ENCODE measurements around the gene GUCY2D. TPM values are rescaled to one million over a fixed set of nuclear protein-coding genes. Genes with fewer than 3 reads are reported as not detected.

The GUCY2D gene
- total RNA-seq, 1 donor: not detected

GRCh38 chr17:8066841-8067775, 64.7 kb downstream of the GUCY2D start:
- no peak overlapping the region for H3K4me3 ChIP-seq (ENCODE audit: low read depth, low read length)
- TF ChIP-seq, protein P1, sequence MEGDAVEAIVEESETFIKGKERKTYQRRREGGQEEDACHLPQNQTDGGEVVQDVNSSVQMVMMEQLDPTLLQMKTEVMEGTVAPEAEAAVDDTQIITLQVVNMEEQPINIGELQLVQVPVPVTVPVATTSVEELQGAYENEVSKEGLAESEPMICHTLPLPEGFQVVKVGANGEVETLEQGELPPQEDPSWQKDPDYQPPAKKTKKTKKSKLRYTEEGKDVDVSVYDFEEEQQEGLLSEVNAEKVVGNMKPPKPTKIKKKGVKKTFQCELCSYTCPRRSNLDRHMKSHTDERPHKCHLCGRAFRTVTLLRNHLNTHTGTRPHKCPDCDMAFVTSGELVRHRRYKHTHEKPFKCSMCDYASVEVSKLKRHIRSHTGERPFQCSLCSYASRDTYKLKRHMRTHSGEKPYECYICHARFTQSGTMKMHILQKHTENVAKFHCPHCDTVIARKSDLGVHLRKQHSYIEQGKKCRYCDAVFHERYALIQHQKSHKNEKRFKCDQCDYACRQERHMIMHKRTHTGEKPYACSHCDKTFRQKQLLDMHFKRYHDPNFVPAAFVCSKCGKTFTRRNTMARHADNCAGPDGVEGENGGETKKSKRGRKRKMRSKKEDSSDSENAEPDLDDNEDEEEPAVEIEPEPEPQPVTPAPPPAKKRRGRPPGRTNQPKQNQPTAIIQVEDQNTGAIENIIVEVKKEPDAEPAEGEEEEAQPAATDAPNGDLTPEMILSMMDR (IDR thresholded peaks at IDR 0.05; ENCODE audit: insufficient read depth, low read length): no peak
- DNase-seq (ENCODE audit: low read depth): no peak

DNA sequence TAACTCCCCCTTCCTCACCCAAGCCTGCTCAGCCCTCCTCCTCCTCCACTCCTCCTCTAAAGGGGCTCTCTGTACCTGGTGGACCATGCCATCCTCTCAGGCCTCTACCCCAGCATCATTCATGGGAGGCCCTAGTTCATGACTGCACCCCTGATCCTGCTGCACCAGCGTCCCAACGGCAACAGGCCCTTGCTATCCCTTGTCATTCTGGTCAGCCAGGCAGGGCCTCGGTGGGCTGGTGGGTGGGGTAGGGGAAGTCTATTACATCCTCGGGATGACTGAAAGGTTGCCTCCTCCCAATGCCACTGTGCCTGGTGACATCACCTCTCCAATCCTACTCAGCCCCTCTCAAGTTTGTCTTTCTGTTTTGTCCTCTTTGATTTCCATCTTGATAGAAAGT, 65.4 kb downstream of the GUCY2D start:
- H3K4me3 ChIP-seq (ENCODE audit: low read depth, low read length): no peak overlapping the region
- DNase-seq (ENCODE audit: low read depth): no peak

DNA sequence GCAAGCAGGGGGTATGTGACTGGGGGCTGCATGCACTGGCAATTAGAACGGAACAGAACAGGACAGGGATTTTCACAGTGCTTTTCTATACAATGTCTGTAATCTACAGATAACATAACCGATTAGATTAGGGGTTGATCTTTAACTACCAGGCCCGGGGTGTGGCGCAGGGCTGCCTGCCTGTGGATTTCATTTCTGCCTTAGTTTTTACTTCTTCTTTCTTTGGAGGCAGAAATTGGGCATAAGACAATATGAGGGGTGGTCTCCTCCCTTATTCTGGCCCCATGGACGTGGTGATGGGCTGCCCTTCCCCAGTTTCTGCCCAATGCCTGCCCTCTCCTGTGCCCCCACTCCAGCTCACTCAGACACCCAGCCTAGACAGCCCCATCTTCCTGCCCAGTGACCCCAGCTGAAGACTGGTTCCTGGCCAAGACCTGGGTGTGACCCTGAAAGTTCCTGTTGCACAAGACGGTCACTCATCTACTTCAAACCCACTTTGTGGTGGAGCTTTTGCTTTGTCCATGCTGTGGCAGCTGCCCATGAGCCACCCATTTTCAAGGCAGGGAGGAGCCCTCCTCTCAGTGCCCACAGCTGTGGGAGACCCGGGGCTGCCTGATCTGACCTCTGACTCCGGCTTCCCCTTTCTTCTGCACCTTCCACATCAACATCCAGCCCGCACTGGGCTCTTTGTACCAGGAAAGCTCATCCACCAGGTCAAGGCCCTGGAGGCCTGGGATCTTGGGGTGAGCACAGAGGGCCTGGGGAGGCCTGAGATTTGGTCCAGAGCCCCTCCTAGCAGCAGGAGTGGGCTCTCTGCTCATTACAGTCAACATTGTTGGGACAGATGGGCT, 66.5 kb downstream of the GUCY2D start:
- TF ChIP-seq, protein P1 (IDR thresholded peaks at IDR 0.05; ENCODE audit: insufficient read depth, low read length): no peak
- DNase-seq (ENCODE audit: low read depth): no peak
- H3K4me3 ChIP-seq (ENCODE audit: low read depth, low read length): no peak overlapping the region

More for the DNA sequence above, 65.4 kb downstream of the GUCY2D start:
- TF ChIP-seq, protein P1 (IDR thresholded peaks at IDR 0.05; ENCODE audit: insufficient read depth, low read length): no peak

DNA sequence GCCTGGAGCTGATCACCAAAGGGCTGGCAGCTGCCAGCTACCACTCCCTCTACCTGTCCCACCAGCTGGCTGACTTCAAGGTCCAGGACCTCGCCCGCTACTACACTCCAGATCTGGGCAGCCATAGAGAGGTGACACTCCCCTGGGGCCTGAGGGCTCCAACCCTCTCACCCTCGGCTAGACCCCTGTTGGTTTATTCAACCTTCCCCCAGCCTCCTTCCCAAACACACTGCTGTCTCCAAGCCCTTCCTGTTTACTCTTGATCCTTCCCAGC, 67.1 kb downstream of the GUCY2D start:
- TF ChIP-seq, protein P1 (IDR thresholded peaks at IDR 0.05; ENCODE audit: insufficient read depth, low read length): no peak
- no peak for DNase-seq (ENCODE audit: low read depth)
- no peak overlapping the region for H3K4me3 ChIP-seq (ENCODE audit: low read depth, low read length)

Other genes with a start within 250 kb of the GUCY2D start
- gene KDM6B, start 168.4 kb upstream of the GUCY2D start, total RNA-seq (ENCODE audit: low replicate concordance): 5.7 and 32.1 TPM in 2 replicates
- 0.18 TPM in 1 of 2 replicates, not detected in the other for gene TMEM88, start 147.5 kb upstream of the GUCY2D start, total RNA-seq (ENCODE audit: low replicate concordance)
- gene NAA38, start 145.1 kb upstream of the GUCY2D start, total RNA-seq (ENCODE audit: low replicate concordance): 39.1 and 41.1 TPM in 2 replicates
- 6.8 and 11.2 TPM in 2 replicates for gene CYB5D1, start 144.6 kb upstream of the GUCY2D start, total RNA-seq (ENCODE audit: low replicate concordance)
- gene CHD3, start 113.8 kb upstream of the GUCY2D start, total RNA-seq (ENCODE audit: low replicate concordance): 81.5 and 143 TPM in 2 replicates
- 2.8 and 27.4 TPM in 2 replicates for gene RNF227, start 86.3 kb upstream of the GUCY2D start, total RNA-seq (ENCODE audit: low replicate concordance)
- gene KCNAB3, start 72.8 kb upstream of the GUCY2D start, total RNA-seq (ENCODE audit: low replicate concordance): 1.3 TPM in 1 of 2 replicates, not detected in the other
- 15.3 and 48.8 TPM in 2 replicates for gene TRAPPC1, start 70.7 kb upstream of the GUCY2D start, total RNA-seq (ENCODE audit: low replicate concordance)
- 31.4 and 34.9 TPM in 2 replicates for gene CNTROB, start 70.4 kb upstream of the GUCY2D start, total RNA-seq (ENCODE audit: low replicate concordance)
- gene ALOX15B, start 36.4 kb downstream of the GUCY2D start, total RNA-seq (ENCODE audit: low replicate concordance): 0.57 TPM in 1 of 2 replicates, not detected in the other
- not detected in 2 replicates for gene ALOX12B, start 85.1 kb downstream of the GUCY2D start, total RNA-seq (ENCODE audit: low replicate concordance)
- 0.09 TPM in 1 of 2 replicates, not detected in the other for gene ALOXE3, start 115.9 kb downstream of the GUCY2D start, total RNA-seq (ENCODE audit: low replicate concordance)
- gene HES7, start 121.5 kb downstream of the GUCY2D start, total RNA-seq (ENCODE audit: low replicate concordance): 0.09 TPM in 1 of 2 replicates, not detected in the other
- gene PER1, start 149.8 kb downstream of the GUCY2D start, total RNA-seq (ENCODE audit: low replicate concordance): 1.6 and 12.7 TPM in 2 replicates
- 5.2 and 6.0 TPM in 2 replicates for gene VAMP2, start 160.3 kb downstream of the GUCY2D start, total RNA-seq (ENCODE audit: low replicate concordance)
- gene TMEM107, start 173.8 kb downstream of the GUCY2D start, total RNA-seq (ENCODE audit: low replicate concordance): 17.3 and 32.7 TPM in 2 replicates
- gene BORCS6, start 187.6 kb downstream of the GUCY2D start, total RNA-seq (ENCODE audit: low replicate concordance): 3.8 and 7.7 TPM in 2 replicates
- 5.7 and 31.8 TPM in 2 replicates for gene AURKB, start 208.0 kb downstream of the GUCY2D start, total RNA-seq (ENCODE audit: low replicate concordance)
- 4.2 and 12.8 TPM in 2 replicates for gene CTC1, start 245.4 kb downstream of the GUCY2D start, total RNA-seq (ENCODE audit: low replicate concordance)
- 22.1 and 37.0 TPM in 2 replicates for gene PFAS, start 246.7 kb downstream of the GUCY2D start, total RNA-seq (ENCODE audit: low replicate concordance)